Body of pancreas (tissue), 4 donors: ENCODE data around the gene ACSF2.

Experiments
- CTCF ChIP-seq, 7 experiments: fragments of 450-650 bp in 4 of 7; fragments of 200-600 bp in 3 of 7; sonication (generic) in 3 of 7; IDR thresholded peaks; one replicate each; pipeline ENCODE4 v1.5.1; 2016 to 2019; ENCODE audit warnings: antibody characterized with exemption in 7 of 7
- POLR2A ChIP-seq, 3 donors: fragments of 450-650 bp; IDR thresholded peaks; one replicate each; pipeline ENCODE4 v1.6.1; 2016; ENCODE audit warnings: antibody characterized with exemption in 3 of 3, mild to moderate bottlenecking in 2 of 3

- TF ChIP-seq CTCF (IDR thresholded peaks at IDR 0.05) = peak; percentile 97 to 99 (median 98)
- peak; percentile 91 to 94 (median 93) for TF ChIP-seq POLR2A (IDR thresholded peaks at IDR 0.05)
Observed at GRCh38 chr17:50397111-50397918, 28.7 kb upstream of the ACSF2 start, which contains the start of gene LRRC59.
